Gastroesophageal sphincter (tissue), 4 donors: Measurements from ENCODE around the gene ANO2. TPM values are rescaled to one million over a fixed set of nuclear protein-coding genes. Genes with fewer than 3 reads are reported as not detected.

Experiments used
- ATAC-seq: fragments of 150-250 bp; one replicate; pipeline ENCODE4 v1.9.1; 2016; ENCODE audit warnings: mild to moderate bottlenecking, moderate library complexity
- H3K27ac ChIP-seq, 4 donors: fragments of 200-600 bp; sonication (generic) in 3 of 4; 1 replicate in 3 of 4; 2 replicates in 1 of 4; pipeline ENCODE4 v1.5.1; 2016 to 2019
- H3K27me3 ChIP-seq: fragments of 200-600 bp; sonication (generic); one replicate; pipeline ENCODE4 v1.5.1; 2019
- H3K36me3 ChIP-seq, 2 donors: fragments of 200-600 bp; sonication (generic); one replicate each; pipeline ENCODE4 v1.5.1; 2019; ENCODE audit warnings: control low read depth in 1 of 2
- H3K4me1 ChIP-seq, 3 donors: fragments of 200-600 bp; sonication (generic); 1 replicate in 2 of 3; 2 replicates in 1 of 3; pipeline ENCODE4 v1.5.1; 2016 to 2019; ENCODE audit warnings: control low read depth in 2 of 3
- H3K4me3 ChIP-seq, 2 donors: fragments of 200-600 bp; sonication (generic); one replicate each; pipeline ENCODE4 v1.5.1; 2019; ENCODE audit warnings: mild to moderate bottlenecking in 1 of 2, moderate library complexity in 1 of 2
- H3K9me3 ChIP-seq, 3 donors: fragments of 200-600 bp; sonication (generic); one replicate each; pipeline ENCODE4 v1.5.1; 2017 to 2019; ENCODE audit warnings: control low read depth in 2 of 3
- CTCF ChIP-seq, 4 experiments: fragments of 200-600 bp in 2 of 4; fragments of 450-650 bp in 2 of 4; sonication (generic) in 1 of 4; IDR thresholded peaks; one replicate each; pipeline ENCODE4 v1.5.1; 2017 to 2019; ENCODE audit warnings: antibody characterized with exemption in 4 of 4, mild to moderate bottlenecking in 2 of 4, moderate library complexity in 2 of 4
- EP300 ChIP-seq: sonication (generic); formaldehyde crosslinking; IDR thresholded peaks from one replicate; pipeline ENCODE4 v1.6.1; 2017; ENCODE audit warnings: antibody characterized with exemption, mild to moderate bottlenecking
- POLR2A ChIP-seq, 2 donors: fragments of 450-650 bp; IDR thresholded peaks; one replicate each; pipeline ENCODE4 v1.6.1; 2017; ENCODE audit warnings: antibody characterized with exemption in 2 of 2, mild to moderate bottlenecking in 2 of 2, moderate library complexity in 1 of 2
- POLR2AphosphoS5 ChIP-seq: sonication (generic); formaldehyde crosslinking; IDR thresholded peaks from one replicate; pipeline ENCODE4 v1.6.1; 2017; ENCODE audit warnings: antibody characterized with exemption
- WGBS, 2 donors: methylation state at CpG; one replicate each; pipeline ENCODE4 v1.1.5; 2018; ENCODE audit warnings: low coverage in 1 of 2; 5-methylcytosine and 5-hydroxymethylcytosine counted together
- total RNA-seq, 4 donors: library from RNA; depleted of rRNA; stranded (reverse); fragments of >200 nt; gene quantifications; one replicate each; pipeline ENCODE4 v1.1.0, GENCODE V29; 2016

The ANO2 gene
- total RNA-seq, 4 donors from 2014 or later, result 3.1 to 10.9 (median 6.7) TPM

- H3K9me3 ChIP-seq, result no peaks in the 10 kb centered on the region
- WGBS, 2 donors, result 90% methylated on average over 4 of the region's 5 CpGs; no CpG with 5 or more reads in 1 of the 2 donors
- no peaks in the 10 kb centered on the region for H3K4me1 ChIP-seq
- H3K4me3 ChIP-seq, result no peak overlapping the region
- no peak overlapping the region for H3K27ac ChIP-seq
- H3K27me3 ChIP-seq, result no peaks in the 10 kb centered on the region
- no peak for TF ChIP-seq CTCF (IDR thresholded peaks at IDR 0.05)
- TF ChIP-seq POLR2A (IDR thresholded peaks at IDR 0.05), result no peak
- TF ChIP-seq POLR2AphosphoS5, result no peak
- TF ChIP-seq EP300, result no peak
- no peak for ATAC-seq
- H3K36me3 ChIP-seq, result no peaks in the 10 kb centered on the region
Observed at GRCh38 chr12:5520831-5521230, 424.2 kb downstream of the ANO2 start.

- H3K4me1 ChIP-seq, result no peaks in the 10 kb centered on the region
- no peak overlapping the region for H3K27ac ChIP-seq
- H3K4me3 ChIP-seq, result no peak overlapping the region
- H3K36me3 ChIP-seq, result no peaks in the 10 kb centered on the region
- H3K27me3 ChIP-seq, result no peaks in the 10 kb centered on the region
- ATAC-seq, result no peak
- H3K9me3 ChIP-seq, result no peaks in the 10 kb centered on the region
- WGBS, 2 donors, result 100% methylated on average over 2 of the region's 4 CpGs; no CpG with 5 or more reads in 1 of the 2 donors
- no peak for TF ChIP-seq CTCF (IDR thresholded peaks at IDR 0.05)
- no peak for TF ChIP-seq POLR2A (IDR thresholded peaks at IDR 0.05)
- no peak for TF ChIP-seq EP300
- no peak for TF ChIP-seq POLR2AphosphoS5
Observed at GRCh38 chr12:5520037-5520436, 425.0 kb downstream of the ANO2 start.

- Histone ChIP-seq H3K4me3 (no peak overlapping the region), H3K27ac (no peak overlapping the region), H3K27me3 (no peaks in the 10 kb centered on the region), H3K36me3 (no peaks in the 10 kb centered on the region), H3K9me3 (no peaks in the 10 kb centered on the region), H3K4me1 (no peaks in the 10 kb centered on the region)
- no peak for ATAC-seq
- WGBS, 2 donors, result 89 to 93% methylated on average over 3 to 5 of the region's 8 CpGs
- TF ChIP-seq EP300, result no peak
- no peak for TF ChIP-seq POLR2A (IDR thresholded peaks at IDR 0.05)
- no peak for TF ChIP-seq POLR2AphosphoS5
- TF ChIP-seq CTCF (IDR thresholded peaks at IDR 0.05), result no peak
Observed at GRCh38 chr12:5518584-5519365, 426.3 kb downstream of the ANO2 start.

GRCh38 chr12:5516371-5517241, 428.5 kb downstream of the ANO2 start:
- no peaks in the 10 kb centered on the region for H3K27me3 ChIP-seq
- no peak for ATAC-seq
- peaks cover 0 to 18% (median 8%) of the 10 kb centered on the region in 3 donors for H3K4me1 ChIP-seq
- no peaks in the 10 kb centered on the region for H3K9me3 ChIP-seq
- H3K27ac ChIP-seq, result no peak overlapping the region
- 92% methylated on average over 5 of the region's 8 CpGs; no CpG with 5 or more reads in 1 of the 2 donors for WGBS, 2 donors
- TF ChIP-seq POLR2A (IDR thresholded peaks at IDR 0.05) (no peak), CTCF (IDR thresholded peaks at IDR 0.05) (no peak), POLR2AphosphoS5 (no peak), EP300 (no peak)
- H3K36me3 ChIP-seq, result no peaks in the 10 kb centered on the region
- no peak overlapping the region for H3K4me3 ChIP-seq
